Limb (tissue), 2 donors: ENCODE results near the gene IL36RN.

Experiments
- DNase-seq, 2 donors: peaks; one replicate each; pipeline ENCODE4 v3.0.0-alpha.2; 2016; ENCODE audit errors: extremely low spot score in 2 of 2

The IL36RN gene

GRCh38 chr2:113098532-113098931, 39.5 kb downstream of the IL36RN start:
- DNase-seq: no peak

GRCh38 chr2:113102133-113102532, 43.1 kb downstream of the IL36RN start:
- DNase-seq: no peak

GRCh38 chr2:113103277-113103676, 44.3 kb downstream of the IL36RN start:
- DNase-seq: no peak

GRCh38 chr2:113104054-113104611, 45.1 kb downstream of the IL36RN start:
- DNase-seq: no peak

GRCh38 chr2:113105047-113105785, 46.2 kb downstream of the IL36RN start:
- DNase-seq: no peak

- no peak for DNase-seq
Observed at GRCh38 chr2:113111121-113111520, 52.1 kb downstream of the IL36RN start.

- no peak for DNase-seq
Observed at GRCh38 chr2:113111823-113112287, 52.9 kb downstream of the IL36RN start.

GRCh38 chr2:113112441-113112840, 53.4 kb downstream of the IL36RN start:
- no peak for DNase-seq

GRCh38 chr2:113112871-113113270, 53.9 kb downstream of the IL36RN start:
- DNase-seq: no peak

GRCh38 chr2:113113807-113114206, 54.8 kb downstream of the IL36RN start:
- no peak for DNase-seq
